GM19467 (cell line): ENCODE measurements around the gene DOK5.

ENCODE experiments used
- ATAC-seq: cut with Tn5 transposase; IDR thresholded peaks from one replicate; pipeline ENCODE4 v1.9.1; 2021; ENCODE audit warnings: mild to moderate bottlenecking, moderate library complexity; ENCODE audit not compliant: unreplicated experiment

The DOK5 gene

GRCh38 chr20:54640800-54641199 lies 165.4 kb downstream of the DOK5 start:
- no peak for ATAC-seq

- ATAC-seq: no peak
Observed at GRCh38 chr20:54642864-54643667, 167.7 kb downstream of the DOK5 start.

- no peak for ATAC-seq
Observed at GRCh38 chr20:54643761-54644160, 168.4 kb downstream of the DOK5 start.

GRCh38 chr20:54645445-54646155 lies 170.2 kb downstream of the DOK5 start:
- ATAC-seq: no peak

- no peak for ATAC-seq
Observed at GRCh38 chr20:54646156-54646517, 170.7 kb downstream of the DOK5 start.

GRCh38 chr20:54648421-54649142 lies 173.2 kb downstream of the DOK5 start:
- no peak for ATAC-seq

GRCh38 chr20:54649511-54649962 lies 174.1 kb downstream of the DOK5 start:
- ATAC-seq: peak; percentile 57

GRCh38 chr20:54650052-54650719 lies 174.8 kb downstream of the DOK5 start:
- ATAC-seq: no peak

- no peak for ATAC-seq
Observed at GRCh38 chr20:54651252-54651651, 175.9 kb downstream of the DOK5 start.

- no peak for ATAC-seq
Observed at GRCh38 chr20:54654450-54654849, 179.1 kb downstream of the DOK5 start.

- no peak for ATAC-seq
Observed at GRCh38 chr20:54657268-54657826, 182.0 kb downstream of the DOK5 start.

- ATAC-seq: no peak
Observed at GRCh38 chr20:54658525-54658924, 183.1 kb downstream of the DOK5 start.

GRCh38 chr20:54661265-54661664 lies 185.9 kb downstream of the DOK5 start:
- no peak for ATAC-seq

- no peak for ATAC-seq
Observed at GRCh38 chr20:54661880-54662465, 186.6 kb downstream of the DOK5 start.

- peak; percentile 44 for ATAC-seq
Observed at GRCh38 chr20:54665812-54666211, 190.4 kb downstream of the DOK5 start.

GRCh38 chr20:54668271-54669039 lies 193.1 kb downstream of the DOK5 start:
- peak; percentile 75 for ATAC-seq

GRCh38 chr20:54669040-54669363 lies 193.6 kb downstream of the DOK5 start:
- no peak for ATAC-seq

- no peak for ATAC-seq
Observed at GRCh38 chr20:54678253-54678652, 202.9 kb downstream of the DOK5 start.

- no peak for ATAC-seq
Observed at GRCh38 chr20:54680439-54680838, 205.0 kb downstream of the DOK5 start.
